BLaER1 treated with 17β-estradiol and CSF1 and Interleukin-3, amounts not matched to agents 10 nM and 100 nM (cell line): ENCODE measurements around the gene POLR3K.

Experiments used
- H3K27ac ChIP-seq, 11 experiments: shearing (Covaris generic); formaldehyde crosslinking; 2 replicates each; pipeline ENCODE4 v1.8.1; 2022
- H3K27me3 ChIP-seq, 11 experiments: shearing (Covaris generic); formaldehyde crosslinking; 2 replicates each; pipeline ENCODE4 v1.8.1; 2022
- H3K36me3 ChIP-seq, 11 experiments: shearing (Covaris generic); formaldehyde crosslinking; 2 replicates each; pipeline ENCODE4 v1.8.1; 2022
- H3K4me1 ChIP-seq, 10 experiments: shearing (Covaris generic); formaldehyde crosslinking; 2 replicates each; pipeline ENCODE4 v1.8.1; 2022
- H3K4me2 ChIP-seq, 11 experiments: shearing (Covaris generic); formaldehyde crosslinking; 2 replicates each; pipeline ENCODE4 v1.8.1; 2022
- H3K4me3 ChIP-seq, 10 experiments: shearing (Covaris generic); formaldehyde crosslinking; 2 replicates each; pipeline ENCODE4 v1.8.1; 2022
- H3K9ac ChIP-seq, 11 experiments: shearing (Covaris generic); formaldehyde crosslinking; 2 replicates each; pipeline ENCODE4 v1.8.1; 2022
- H3K9me3 ChIP-seq, 11 experiments: shearing (Covaris generic); formaldehyde crosslinking; replicated peaks in 1 of 11; 2 replicates each; pipeline ENCODE4 v1.8.1; 2022
- H4K20me1 ChIP-seq, 11 experiments: shearing (Covaris generic); formaldehyde crosslinking; 2 replicates each; pipeline ENCODE4 v1.8.1; 2022
- Cebpa-rat ChIP-seq, 11 experiments: shearing (Covaris generic); IDR thresholded peaks; 2 replicates each; pipeline ENCODE4 v1.8.1; 2022

POLR3K gene

GRCh38 chr16:9903-10665, 43.3 kb downstream of the POLR3K start:
- TF ChIP-seq Cebpa-rat (IDR thresholded peaks at IDR 0.05): no peak
- H3K9ac ChIP-seq: no peak overlapping the region
- no peaks in the 10 kb centered on the region for H3K27me3 ChIP-seq
- peaks cover 0 to 14% (median 4%) of the 10 kb centered on the region in 11 experiments; a peak in 14 of 22 replicates for H3K9me3 ChIP-seq
- H4K20me1 ChIP-seq: no peaks in the 10 kb centered on the region
- H3K4me2 ChIP-seq: no peak overlapping the region
- H3K4me1 ChIP-seq: no peaks in the 10 kb centered on the region
- peak overlapping the region in 6 of 10 experiments; percentile 32 to 52 (median 37); a peak in 6 of 20 replicates for H3K4me3 ChIP-seq
- H3K36me3 ChIP-seq: no peaks in the 10 kb centered on the region
- no peak overlapping the region for H3K27ac ChIP-seq
